Kidney capillary endothelial cell (primary cell): ENCODE results near the gene POU2AF3.
"Not testable (repeated sequence)": the region's sequence is repeated elsewhere in the genome, so short reads cannot be mapped to it uniquely, and the experiment has no call there.

Experiments used
- DNase-seq: peaks from one replicate; pipeline ENCODE4 v3.0.0-alpha.2; 2018; ENCODE audit warnings: low spot score

Gene POU2AF3

GRCh38 chr11:111298413-111299100 lies at the start of gene POU2AF3:
Gene POU2AF3, plus strand, starts transcription at chr11:111298546. Its CDS starts 36 bp downstream, at chr11:111298582.
- no peak for DNase-seq

- DNase-seq: no peak
These were observed 47.4 kb upstream of the POU2AF3 start for GRCh38 chr11:111250936-111251335.

GRCh38 chr11:111253131-111253530 lies 45.2 kb upstream of the POU2AF3 start:
- no peak for DNase-seq

GRCh38 chr11:111253630-111254029 lies 44.7 kb upstream of the POU2AF3 start:
- no peak for DNase-seq

GRCh38 chr11:111258046-111258445 lies 40.3 kb upstream of the POU2AF3 start:
- no peak for DNase-seq

- no peak for DNase-seq
These were observed 38.5 kb upstream of the POU2AF3 start for GRCh38 chr11:111259896-111260295.

- no peak for DNase-seq
These were observed 37.5 kb upstream of the POU2AF3 start for GRCh38 chr11:111260811-111261210.

- DNase-seq: no peak
These were observed 33.7 kb upstream of the POU2AF3 start for GRCh38 chr11:111264646-111265045.

- no peak for DNase-seq
These were observed 32.9 kb upstream of the POU2AF3 start for GRCh38 chr11:111265421-111265820.

- not testable (repeated sequence) for DNase-seq
These were observed 30.0 kb upstream of the POU2AF3 start for GRCh38 chr11:111268303-111268702.

- no peak for DNase-seq
These were observed 29.0 kb upstream of the POU2AF3 start for GRCh38 chr11:111269146-111269868.

GRCh38 chr11:111272420-111272819 lies 25.9 kb upstream of the POU2AF3 start:
- DNase-seq: no peak

GRCh38 chr11:111282562-111283075 lies 15.7 kb upstream of the POU2AF3 start:
- no peak for DNase-seq

- DNase-seq: no peak
These were observed 14.3 kb upstream of the POU2AF3 start for GRCh38 chr11:111283945-111284481.

GRCh38 chr11:111285189-111286091 lies 12.9 kb upstream of the POU2AF3 start:
- no peak for DNase-seq

GRCh38 chr11:111291764-111292163 lies 6.6 kb upstream of the POU2AF3 start:
- DNase-seq: no peak

GRCh38 chr11:111292408-111292807 lies 5.9 kb upstream of the POU2AF3 start:
- DNase-seq: not testable (repeated sequence)

- no peak for DNase-seq
These were observed 2.1 kb upstream of the POU2AF3 start for GRCh38 chr11:111296196-111296595.

GRCh38 chr11:111297696-111298095 lies 650 bp upstream of the POU2AF3 start:
- DNase-seq: no peak

- no peak for DNase-seq
These were observed 1.0 kb downstream of the POU2AF3 start for GRCh38 chr11:111299101-111300026.

GRCh38 chr11:111300569-111300968 lies 2.2 kb downstream of the POU2AF3 start:
- DNase-seq: no peak
